Muscle layer of duodenum (tissue), 2 donors: Measurements from ENCODE around the gene TRIM61.
"Not testable (repeated sequence)": the region's sequence is repeated elsewhere in the genome, so short reads cannot be mapped to it uniquely, and the experiment has no call there.

Experiments
- H3K27ac ChIP-seq: one replicate; pipeline ENCODE4 v1.7.0; 2013; ENCODE audit warnings: mild to moderate bottlenecking, low read length
- H3K27me3 ChIP-seq: one replicate; pipeline ENCODE4 v1.7.0; 2013; ENCODE audit warnings: low read depth, mild to moderate bottlenecking, control low read depth, low read length
- H3K36me3 ChIP-seq, 2 donors: one replicate each; pipeline ENCODE4 v1.7.0; 2013; ENCODE audit warnings: low read length in 2 of 2, control low read depth in 1 of 2, mild to moderate bottlenecking in 1 of 2; ENCODE audit not compliant: insufficient read depth in 2 of 2, control insufficient read depth in 1 of 2
- H3K4me1 ChIP-seq, 2 donors: one replicate each; pipeline ENCODE4 v1.7.0; 2013; ENCODE audit warnings: low read length in 2 of 2, mild to moderate bottlenecking in 2 of 2, control low read depth in 1 of 2, moderate library complexity in 1 of 2; ENCODE audit not compliant: insufficient read depth in 2 of 2, control insufficient read depth in 1 of 2
- H3K4me3 ChIP-seq, 2 donors: one replicate each; pipeline ENCODE4 v1.7.0; 2013; ENCODE audit warnings: low read length in 2 of 2, low read depth in 1 of 2, mild to moderate bottlenecking in 1 of 2
- H3K9me3 ChIP-seq, 2 donors: one replicate each; pipeline ENCODE4 v1.7.0; 2013; ENCODE audit warnings: low read length in 2 of 2, control low read depth in 1 of 2, mild to moderate bottlenecking in 1 of 2; ENCODE audit not compliant: control insufficient read depth in 1 of 2
- donor health status: healthy.

The TRIM61 gene

GRCh38 chr4:164935865-164936606 is 41.4 kb downstream of the TRIM61 start:
- H3K36me3 ChIP-seq, H3K4me1 ChIP-seq, H3K9me3 ChIP-seq, H3K27me3 ChIP-seq, H3K4me3 ChIP-seq, H3K27ac ChIP-seq: not testable (repeated sequence)

GRCh38 chr4:164935363-164935762 is 42.1 kb downstream of the TRIM61 start:
- Histone ChIP-seq H3K27ac (no peak overlapping the region), H3K27me3 (no peaks in the 10 kb centered on the region), H3K4me1 (no peaks in the 10 kb centered on the region), H3K4me3 (no peak overlapping the region), H3K9me3 (no peaks in the 10 kb centered on the region), H3K36me3 (no peaks in the 10 kb centered on the region)

GRCh38 chr4:164933244-164933643 is 44.2 kb downstream of the TRIM61 start:
- Histone ChIP-seq H3K27me3 (no peaks in the 10 kb centered on the region), H3K9me3 (no peaks in the 10 kb centered on the region), H3K4me1 (no peaks in the 10 kb centered on the region), H3K4me3 (no peak overlapping the region), H3K36me3 (no peaks in the 10 kb centered on the region), H3K27ac (no peak overlapping the region)

GRCh38 chr4:164931551-164932324 is 45.7 kb downstream of the TRIM61 start:
- Histone ChIP-seq H3K4me1 (no peaks in the 10 kb centered on the region), H3K36me3 (no peaks in the 10 kb centered on the region), H3K9me3 (no peaks in the 10 kb centered on the region), H3K4me3 (no peak overlapping the region), H3K27ac (no peak overlapping the region), H3K27me3 (no peaks in the 10 kb centered on the region)

GRCh38 chr4:164930647-164931046 is 46.8 kb downstream of the TRIM61 start:
- no peaks in the 10 kb centered on the region for H3K9me3 ChIP-seq
- H3K4me1 ChIP-seq: no peaks in the 10 kb centered on the region
- no peak overlapping the region for H3K4me3 ChIP-seq
- no peak overlapping the region for H3K27ac ChIP-seq
- H3K27me3 ChIP-seq: no peaks in the 10 kb centered on the region
- H3K36me3 ChIP-seq: no peaks in the 10 kb centered on the region

- H3K27ac ChIP-seq, H3K36me3 ChIP-seq, H3K4me3 ChIP-seq, H3K4me1 ChIP-seq, H3K9me3 ChIP-seq, H3K27me3 ChIP-seq: not testable (repeated sequence)
These were observed 50.4 kb downstream of the TRIM61 start for GRCh38 chr4:164927101-164927500.

- Histone ChIP-seq H3K36me3 (no peaks in the 10 kb centered on the region), H3K27ac (no peak overlapping the region), H3K9me3 (no peaks in the 10 kb centered on the region), H3K27me3 (no peaks in the 10 kb centered on the region), H3K4me3 (no peak overlapping the region), H3K4me1 (no peaks in the 10 kb centered on the region)
These were observed 51.2 kb downstream of the TRIM61 start for GRCh38 chr4:164926301-164926700.

GRCh38 chr4:164924670-164925238 is 52.7 kb downstream of the TRIM61 start:
- H3K9me3 ChIP-seq: no peaks in the 10 kb centered on the region
- no peak overlapping the region for H3K27ac ChIP-seq
- H3K27me3 ChIP-seq: no peaks in the 10 kb centered on the region
- no peak overlapping the region for H3K4me3 ChIP-seq
- H3K4me1 ChIP-seq: no peaks in the 10 kb centered on the region
- no peaks in the 10 kb centered on the region for H3K36me3 ChIP-seq

GRCh38 chr4:164918956-164919355 is 58.5 kb downstream of the TRIM61 start:
- H3K27me3 ChIP-seq: no peaks in the 10 kb centered on the region
- no peak overlapping the region for H3K4me3 ChIP-seq
- H3K9me3 ChIP-seq: no peaks in the 10 kb centered on the region
- no peaks in the 10 kb centered on the region for H3K4me1 ChIP-seq
- H3K36me3 ChIP-seq: no peaks in the 10 kb centered on the region
- no peak overlapping the region for H3K27ac ChIP-seq
